Retinal pigment epithelial cell (primary cell): ENCODE measurements around the gene KCNQ1.

Experiments
- DNase-seq: peaks from one replicate; pipeline ENCODE4 v3.0.0-alpha.2; 2010; ENCODE audit warnings: low read depth
- H3K4me3 ChIP-seq: 2 replicates; pipeline ENCODE4 v1.5.1; 2011; ENCODE audit warnings: mild to moderate bottlenecking, low read length, control low read depth, moderate library complexity
- CTCF ChIP-seq: conservative IDR thresholded peaks from 2 replicates; pipeline ENCODE4 v1.5.1; 2011; ENCODE audit warnings: low read depth, low read length, control low read depth, inconsistent platforms

Gene KCNQ1

DNA sequence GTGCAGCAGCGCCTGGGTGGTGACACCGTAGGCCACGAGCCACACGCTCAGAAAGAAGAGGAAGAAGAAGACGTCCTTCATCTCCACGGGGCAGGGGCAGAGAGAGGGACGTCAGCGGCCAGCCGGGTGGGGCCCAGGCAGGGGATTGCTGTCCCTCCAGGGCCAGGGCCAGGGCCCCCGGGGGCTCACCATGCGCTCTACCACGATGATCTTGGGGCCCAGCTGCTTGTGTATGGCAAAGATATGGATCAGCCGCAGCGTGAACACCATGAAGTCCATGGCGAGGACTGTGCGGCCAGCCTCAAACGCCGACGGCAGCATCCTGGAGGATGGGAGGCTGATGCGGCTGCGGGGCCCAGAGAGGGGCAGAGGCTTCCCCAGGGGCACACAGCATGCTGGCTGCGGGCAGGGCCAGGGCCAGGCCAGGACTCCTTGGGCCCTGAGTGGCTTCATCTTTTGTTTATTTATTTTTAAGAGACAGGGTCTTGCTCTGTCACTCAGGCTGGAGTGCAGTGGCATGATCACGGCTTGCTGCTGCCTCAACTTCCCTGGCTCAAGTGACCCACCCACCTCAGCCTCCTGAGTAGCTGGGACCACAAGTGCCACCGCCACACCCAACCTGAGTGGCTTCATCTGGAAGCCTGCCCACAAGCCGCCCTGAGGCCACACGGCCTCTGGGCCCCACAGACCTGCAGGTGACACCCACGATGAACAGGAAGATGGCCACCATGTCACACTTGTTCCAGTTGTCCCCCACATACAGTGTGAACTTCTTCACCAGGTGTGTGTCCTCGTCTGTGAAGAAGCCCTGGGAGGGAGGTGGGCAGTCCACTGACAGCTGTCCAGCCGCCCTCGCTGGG is 33.1 kb upstream of the KCNQ1 start:
- no peak overlapping the region for H3K4me3 ChIP-seq
- DNase-seq, result no peak
- no peak for TF ChIP-seq CTCF

GRCh38 chr11:2412323-2412722 is 32.5 kb upstream of the KCNQ1 start:
- no peak overlapping the region for H3K4me3 ChIP-seq
- DNase-seq, result no peak
- TF ChIP-seq CTCF, result no peak

GRCh38 chr11:2413742-2414579 is 30.8 kb upstream of the KCNQ1 start:
- H3K4me3 ChIP-seq, result no peak overlapping the region
- no peak for DNase-seq
- TF ChIP-seq CTCF, result no peak

GRCh38 chr11:2414616-2415015 is 30.2 kb upstream of the KCNQ1 start:
- no peak overlapping the region for H3K4me3 ChIP-seq
- no peak for TF ChIP-seq CTCF
- DNase-seq, result no peak

- no peak for DNase-seq
- H3K4me3 ChIP-seq, result no peak overlapping the region
- TF ChIP-seq CTCF, result no peak
These were observed 29.6 kb upstream of the KCNQ1 start for GRCh38 chr11:2415171-2415570.

GRCh38 chr11:2415601-2416380 is 29.0 kb upstream of the KCNQ1 start:
- no peak overlapping the region for H3K4me3 ChIP-seq
- DNase-seq, result no peak
- no peak for TF ChIP-seq CTCF
